Nephron (organoid): ENCODE measurements around the gene ACSL1.
A peak's percentile ranks its signal among the peaks of the same experiment; 100 is the strongest.

Source experiments
- H3K27ac Mint-ChIP-seq, 3 experiments: 2 replicates each; pipeline ENCODE4 v1.8.0; 2020; ENCODE audit warnings: mixed read lengths in 3 of 3, mild to moderate bottlenecking in 2 of 3, moderate library complexity in 1 of 3
- H3K27me3 Mint-ChIP-seq: 2 replicates; pipeline ENCODE4 v1.8.0; 2021; ENCODE audit warnings: low read depth, mild to moderate bottlenecking, moderate library complexity, mixed read lengths
- H3K36me3 Mint-ChIP-seq: 2 replicates; pipeline ENCODE4 v1.8.0; 2020; ENCODE audit warnings: low read depth, mixed read lengths
- H3K4me1 Mint-ChIP-seq: 2 replicates; pipeline ENCODE4 v1.8.0; 2020; ENCODE audit warnings: mixed read lengths
- H3K4me3 Mint-ChIP-seq, 3 experiments: 2 replicates each; pipeline ENCODE4 v1.8.0; 2020; ENCODE audit warnings: mild to moderate bottlenecking in 3 of 3, mixed read lengths in 3 of 3, moderate library complexity in 2 of 3
- H3K9me3 Mint-ChIP-seq: 2 replicates; pipeline ENCODE4 v1.8.0; 2020; ENCODE audit warnings: mixed read lengths
- CTCF ChIP-seq, 3 experiments: fragments of 200-600 bp; sonication (generic); IDR thresholded peaks; one replicate each; pipeline ENCODE4 v1.5.0; 2021; ENCODE audit warnings: antibody characterized with exemption in 3 of 3; ENCODE audit not compliant: unreplicated experiment in 3 of 3

Gene ACSL1

GRCh38 chr4:184836613-184837012 lies 10.8 kb upstream of the ACSL1 start:
- Mint-ChIP-seq H3K9me3 (no peaks in the 10 kb centered on the region), H3K4me1 (no peaks in the 10 kb centered on the region), H3K4me3 (no peak overlapping the region), H3K27ac (no peak overlapping the region), H3K36me3 (no peaks in the 10 kb centered on the region), H3K27me3 (peaks cover 7% of the 10 kb centered on the region)
- TF ChIP-seq CTCF (IDR thresholded peaks at IDR 0.05; ENCODE audit: unreplicated experiment in 3 of 3): no peak

- H3K27me3 Mint-ChIP-seq: peaks cover 6% of the 10 kb centered on the region
- H3K4me3 Mint-ChIP-seq: no peak overlapping the region
- H3K9me3 Mint-ChIP-seq: no peaks in the 10 kb centered on the region
- H3K36me3 Mint-ChIP-seq: no peaks in the 10 kb centered on the region
- H3K27ac Mint-ChIP-seq: no peak overlapping the region
- TF ChIP-seq CTCF (IDR thresholded peaks at IDR 0.05; ENCODE audit: unreplicated experiment in 3 of 3): no peak
- H3K4me1 Mint-ChIP-seq: no peaks in the 10 kb centered on the region
These were observed 7.5 kb upstream of the ACSL1 start for GRCh38 chr4:184833046-184833838.

- Mint-ChIP-seq H3K27me3 (peaks cover 27% of the 10 kb centered on the region), H3K27ac (no peak overlapping the region), H3K9me3 (no peaks in the 10 kb centered on the region), H3K4me3 (no peak overlapping the region), H3K4me1 (no peaks in the 10 kb centered on the region), H3K36me3 (no peaks in the 10 kb centered on the region)
- no peak for TF ChIP-seq CTCF (IDR thresholded peaks at IDR 0.05; ENCODE audit: unreplicated experiment in 3 of 3)
These were observed 5.4 kb upstream of the ACSL1 start for GRCh38 chr4:184831153-184831552.

- H3K4me3 Mint-ChIP-seq: peak overlapping the region; percentile 85 to 90 (median 89)
- no peak for TF ChIP-seq CTCF (IDR thresholded peaks at IDR 0.05; ENCODE audit: unreplicated experiment in 3 of 3)
- no peak overlapping the region for H3K27ac Mint-ChIP-seq
- no peaks in the 10 kb centered on the region for H3K9me3 Mint-ChIP-seq
- no peaks in the 10 kb centered on the region for H3K36me3 Mint-ChIP-seq
- H3K4me1 Mint-ChIP-seq: peaks cover 26% of the 10 kb centered on the region
- H3K27me3 Mint-ChIP-seq: peaks cover 62% of the 10 kb centered on the region
These were observed 1.0 kb upstream of the ACSL1 start for GRCh38 chr4:184826691-184827270.

- TF ChIP-seq CTCF (IDR thresholded peaks at IDR 0.05; ENCODE audit: unreplicated experiment in 3 of 3): no peak
- peak overlapping the region in 1 of 3 experiments; percentile 37 for H3K27ac Mint-ChIP-seq
These were observed 450 bp downstream of the ACSL1 start for GRCh38 chr4:184825141-184825895.

More at GRCh38 chr4:184825141-184825895, 450 bp downstream of the ACSL1 start:
- Mint-ChIP-seq H3K4me1 (peaks cover 26% of the 10 kb centered on the region), H3K4me3 (peak overlapping the region; percentile 80 to 94 (median 93)), H3K36me3 (no peaks in the 10 kb centered on the region), H3K27me3 (peaks cover 66% of the 10 kb centered on the region), H3K9me3 (no peaks in the 10 kb centered on the region)
